Measurements from ENCODE around the gene RPS6KB2.

The RPS6KB2 gene

GRCh38 chr11:67429722-67430121 is 1.4 kb downstream of the RPS6KB2 start:
- DNase-seq, result no peak

- DNase-seq, result no peak
These were observed 3.3 kb downstream of the RPS6KB2 start for GRCh38 chr11:67431346-67432249.

GRCh38 chr11:67432655-67433349 is 4.5 kb downstream of the RPS6KB2 start:
- DNase-seq, result no peak

- DNase-seq, result no peak
These were observed 5.5 kb downstream of the RPS6KB2 start for GRCh38 chr11:67433536-67434394.

GRCh38 chr11:67434395-67434881 is 6.1 kb downstream of the RPS6KB2 start:
- no peak for DNase-seq

GRCh38 chr11:67435031-67435726 is 6.9 kb downstream of the RPS6KB2 start:
- DNase-seq, result no peak

- DNase-seq, result no peak
These were observed 7.6 kb downstream of the RPS6KB2 start for GRCh38 chr11:67435727-67436458.

- DNase-seq, result no peak
These were observed 8.3 kb downstream of the RPS6KB2 start for GRCh38 chr11:67436459-67437081.

- no peak for DNase-seq
These were observed 9.0 kb downstream of the RPS6KB2 start, which contains the start of gene PTPRCAP for GRCh38 chr11:67437082-67437808. TSS of gene PTPRCAP (minus strand) at chr11:67437682. CDS start at chr11:67437619, 63 bp downstream.

- DNase-seq, result no peak
These were observed 9.5 kb downstream of the RPS6KB2 start for GRCh38 chr11:67437809-67438157.

- DNase-seq, result no peak
These were observed 10.0 kb downstream of the RPS6KB2 start for GRCh38 chr11:67438158-67438902.

GRCh38 chr11:67439321-67440228 is 11.3 kb downstream of the RPS6KB2 start:
- no peak for DNase-seq

GRCh38 chr11:67440229-67441097 is 12.2 kb downstream of the RPS6KB2 start:
- DNase-seq, result no peak

- no peak for DNase-seq
These were observed 12.8 kb downstream of the RPS6KB2 start for GRCh38 chr11:67441098-67441563.

- DNase-seq, result no peak
These were observed 13.5 kb downstream of the RPS6KB2 start for GRCh38 chr11:67441731-67442351.

- DNase-seq, result no peak
These were observed 14.5 kb downstream of the RPS6KB2 start for GRCh38 chr11:67442504-67443404.

Data from NCI-H187 treated with DMSO at 0.1 percent for 48 hours (cell line).